A673 (cell line): ENCODE results near the gene NCAM2. TPM values are rescaled to one million over a fixed set of nuclear protein-coding genes. Genes with fewer than 3 reads are reported as not detected.

Source experiments
- BruUV-seq: library from RNA; stranded (reverse); fragments of 400-500 nt; replicated peaks from 2 replicates; lab custom pipeline; 2021; lab: Mats Ljungman, UMichigan
- CTCF ChIA-PET: fragments of 300-600 bp; sonication (Branson Sonifier 250); formaldehyde crosslinking; loops from one replicate; lab custom pipeline; 2022; ENCODE audit warnings: antibody characterized with exemption; lab: Charles Lee
- POLR2A ChIA-PET: fragments of 300-600 bp; sonication (Branson Sonifier 250); formaldehyde crosslinking; loops from one replicate; lab custom pipeline; 2022; ENCODE audit warnings: antibody characterized with exemption; ENCODE audit not compliant: low non-redundant PET; lab: Charles Lee
- DNase-seq: peaks from one replicate; pipeline ENCODE4 v3.0.0-alpha.2; 2015; ENCODE audit warnings: low spot score
- H3K27ac ChIP-seq: fragments of 200-600 bp; sonication (generic); 2 replicates; pipeline ENCODE4 v1.5.1; 2016; ENCODE audit warnings: mixed run types, low read depth, mild to moderate bottlenecking, mixed read lengths, antibody characterized with exemption, low read length; ENCODE audit not compliant: poor library complexity, severe bottlenecking
- H3K27me3 ChIP-seq: fragments of 200-600 bp; sonication (generic); replicated peaks from 2 replicates; pipeline ENCODE4 v1.6.1; 2017; ENCODE audit warnings: mixed run types, low read depth, mild to moderate bottlenecking, mixed read lengths, antibody characterized with exemption, low read length; ENCODE audit not compliant: insufficient read depth, poor library complexity
- H3K36me3 ChIP-seq: fragments of 200-600 bp; sonication (generic); 2 replicates; pipeline ENCODE4 v1.6.1; 2016; ENCODE audit warnings: mixed run types, mild to moderate bottlenecking, mixed read lengths, antibody characterized with exemption, low read length; ENCODE audit not compliant: insufficient read depth, poor library complexity, severe bottlenecking
- H3K4me1 ChIP-seq: fragments of 200-600 bp; sonication (generic); 2 replicates; pipeline ENCODE4 v1.6.1; 2017; ENCODE audit warnings: mixed run types, mild to moderate bottlenecking, mixed read lengths, antibody characterized with exemption, low read length; ENCODE audit not compliant: insufficient read depth, poor library complexity, severe bottlenecking
- H3K4me3 ChIP-seq: fragments of 200-600 bp; sonication (generic); 2 replicates; pipeline ENCODE4 v1.5.1; 2016; ENCODE audit warnings: low read depth, mixed run types, mild to moderate bottlenecking, mixed read lengths, low read length; ENCODE audit not compliant: poor library complexity, severe bottlenecking
- H3K9me3 ChIP-seq: fragments of 200-600 bp; sonication (generic); 2 replicates; pipeline ENCODE4 v1.6.1; 2016; ENCODE audit warnings: mixed run types, low read depth, mild to moderate bottlenecking, mixed read lengths, antibody characterized with exemption, low read length; ENCODE audit not compliant: poor library complexity, severe bottlenecking
- EZH2 ChIP-seq: fragments of 200-600 bp; sonication (generic); IDR thresholded peaks from 2 replicates; pipeline ENCODE4 v1.6.1; 2017; ENCODE audit warnings: borderline replicate concordance, low read depth, mild to moderate bottlenecking, mixed read lengths, antibody characterized with exemption, low read length; ENCODE audit not compliant: poor library complexity, severe bottlenecking
- intact Hi-C: fragments of 100-400 bp; cut with micrococcal nuclease; formaldehyde crosslinking; loops from one replicate; pipeline ENCODE4 v1.10.0; 2022; ENCODE audit not compliant: unreplicated experiment
- total RNA-seq: library from RNA; stranded (reverse); gene quantifications from 2 replicates; pipeline ENCODE4 v1.2.3, GENCODE V29; 2021
- TF ChIP-seq, protein P1 (sequence below): fragments of 300-800, 200-600 bp; sonication (generic); conservative IDR thresholded peaks from 2 replicates; pipeline ENCODE4 v1.5.1; 2017; ENCODE audit warnings: low read depth, mild to moderate bottlenecking, antibody characterized with exemption, low read length, moderate library complexity, mixed read lengths

Gene NCAM2
- total RNA-seq, 1 experiment from 2014 or later: 38.2 TPM

DNA sequence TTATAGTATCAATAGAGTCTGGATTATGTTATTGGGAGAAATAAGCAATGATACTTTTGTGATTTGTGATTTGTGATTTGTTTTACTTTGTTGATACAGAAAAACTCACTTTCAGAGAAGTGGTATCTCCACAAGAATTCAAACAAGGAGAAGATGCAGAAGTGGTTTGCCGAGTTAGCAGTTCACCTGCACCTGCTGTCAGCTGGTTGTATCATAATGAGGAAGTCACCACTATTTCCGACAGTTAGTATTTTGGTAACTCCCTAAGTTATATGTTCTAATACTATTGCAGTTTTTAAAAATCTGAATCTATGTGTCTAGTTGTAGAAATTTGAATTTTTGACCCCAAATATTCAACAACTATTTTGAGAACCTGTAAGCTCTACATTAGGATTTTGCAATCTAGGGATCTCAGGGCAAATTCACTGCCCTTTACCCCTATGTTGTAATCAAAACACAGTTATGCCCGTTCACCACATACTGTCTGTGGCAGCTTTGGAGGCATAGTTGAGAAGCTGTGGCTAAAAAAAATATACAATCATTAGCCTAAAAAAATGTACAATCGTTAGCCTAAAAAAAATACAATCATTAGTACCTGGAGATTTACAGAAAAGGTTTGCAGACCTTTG lies 288.1 kb downstream of the NCAM2 start:
- intact Hi-C loops: no loop called here
- H3K27ac ChIP-seq: no peak overlapping the region
- TF ChIP-seq, protein P1, sequence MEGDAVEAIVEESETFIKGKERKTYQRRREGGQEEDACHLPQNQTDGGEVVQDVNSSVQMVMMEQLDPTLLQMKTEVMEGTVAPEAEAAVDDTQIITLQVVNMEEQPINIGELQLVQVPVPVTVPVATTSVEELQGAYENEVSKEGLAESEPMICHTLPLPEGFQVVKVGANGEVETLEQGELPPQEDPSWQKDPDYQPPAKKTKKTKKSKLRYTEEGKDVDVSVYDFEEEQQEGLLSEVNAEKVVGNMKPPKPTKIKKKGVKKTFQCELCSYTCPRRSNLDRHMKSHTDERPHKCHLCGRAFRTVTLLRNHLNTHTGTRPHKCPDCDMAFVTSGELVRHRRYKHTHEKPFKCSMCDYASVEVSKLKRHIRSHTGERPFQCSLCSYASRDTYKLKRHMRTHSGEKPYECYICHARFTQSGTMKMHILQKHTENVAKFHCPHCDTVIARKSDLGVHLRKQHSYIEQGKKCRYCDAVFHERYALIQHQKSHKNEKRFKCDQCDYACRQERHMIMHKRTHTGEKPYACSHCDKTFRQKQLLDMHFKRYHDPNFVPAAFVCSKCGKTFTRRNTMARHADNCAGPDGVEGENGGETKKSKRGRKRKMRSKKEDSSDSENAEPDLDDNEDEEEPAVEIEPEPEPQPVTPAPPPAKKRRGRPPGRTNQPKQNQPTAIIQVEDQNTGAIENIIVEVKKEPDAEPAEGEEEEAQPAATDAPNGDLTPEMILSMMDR: no peak
- no peak for TF ChIP-seq EZH2
- H3K4me3 ChIP-seq: no peak overlapping the region
- no peaks in the 10 kb centered on the region for H3K4me1 ChIP-seq
- POLR2A ChIA-PET: no interaction called here
- no TSS peak for BruUV-seq
- H3K36me3 ChIP-seq: no peaks in the 10 kb centered on the region
- H3K27me3 ChIP-seq: no peaks in the 10 kb centered on the region
- no peaks in the 10 kb centered on the region for H3K9me3 ChIP-seq
- CTCF ChIA-PET: no interaction called here
- DNase-seq: no peak

DNA sequence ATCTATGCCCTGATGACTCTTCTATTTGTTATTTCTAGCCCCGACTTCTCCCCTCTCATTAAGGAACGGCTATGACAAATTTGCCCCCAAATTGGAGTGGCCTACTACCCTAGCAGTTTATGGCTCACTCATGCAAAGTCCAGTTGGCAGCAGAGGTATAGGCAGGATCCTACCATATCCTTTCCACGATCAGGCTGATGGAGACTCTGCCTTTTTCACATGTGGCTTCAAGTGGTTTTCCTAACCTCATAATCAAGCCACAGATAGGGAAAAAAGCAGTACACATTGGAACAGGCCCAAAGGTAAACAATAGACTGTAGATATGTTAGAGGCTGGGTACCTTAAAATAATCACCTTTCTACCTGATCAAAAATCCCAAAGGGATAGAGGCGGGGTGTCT lies 292.5 kb downstream of the NCAM2 start:
- Histone ChIP-seq H3K9me3 (no peaks in the 10 kb centered on the region), H3K27ac (no peak overlapping the region), H3K4me3 (no peak overlapping the region), H3K4me1 (no peaks in the 10 kb centered on the region), H3K36me3 (no peaks in the 10 kb centered on the region), H3K27me3 (no peaks in the 10 kb centered on the region)
- ChIA-PET POLR2A (no interaction called here), CTCF (no interaction called here)
- no peak for DNase-seq
- no TSS peak for BruUV-seq
- no peak for TF ChIP-seq EZH2
- TF ChIP-seq, protein P1: no peak
- intact Hi-C loops: no loop called here

DNA sequence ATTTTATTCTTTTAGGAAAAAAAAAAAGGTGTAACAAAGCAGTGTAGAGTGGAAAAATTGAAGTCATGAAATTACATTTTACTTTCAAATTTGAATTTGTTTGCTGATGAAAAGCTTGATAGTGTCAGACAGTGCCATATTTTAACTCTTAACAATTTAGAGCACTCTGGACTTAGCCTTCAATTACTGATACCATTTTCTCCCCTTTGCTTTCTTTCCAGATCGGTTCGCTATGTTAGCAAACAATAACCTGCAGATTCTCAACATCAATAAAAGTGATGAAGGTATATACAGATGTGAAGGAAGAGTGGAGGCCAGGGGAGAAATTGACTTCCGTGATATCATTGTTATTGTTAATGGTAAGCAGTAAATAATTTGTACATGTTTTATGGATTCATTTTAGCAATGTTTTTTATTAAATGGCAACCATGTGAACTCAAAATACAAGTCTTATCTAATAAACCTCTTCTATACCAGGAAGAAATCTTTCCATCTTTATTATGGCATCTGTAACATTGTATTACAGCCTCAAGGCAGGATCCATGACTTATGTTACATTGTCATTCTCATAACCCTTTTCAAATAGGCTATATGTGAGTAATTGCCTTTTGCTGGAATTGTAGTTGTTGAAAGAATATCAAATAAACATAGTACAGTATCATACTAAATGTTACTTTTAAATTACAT lies 293.8 kb downstream of the NCAM2 start:
- intact Hi-C loops: no loop called here
- DNase-seq: no peak
- POLR2A ChIA-PET: no interaction called here
- CTCF ChIA-PET: no interaction called here
- Histone ChIP-seq H3K36me3 (no peaks in the 10 kb centered on the region), H3K27ac (no peak overlapping the region), H3K4me3 (no peak overlapping the region), H3K9me3 (no peaks in the 10 kb centered on the region), H3K4me1 (no peaks in the 10 kb centered on the region), H3K27me3 (no peaks in the 10 kb centered on the region)
- TF ChIP-seq, protein P1: no peak
- no peak for TF ChIP-seq EZH2
- BruUV-seq: no TSS peak
